NCI-H1417 (cell line): ENCODE measurements around the gene SLC29A2.
"Not testable (repeated sequence)": the region's sequence is repeated elsewhere in the genome, so short reads cannot be mapped to it uniquely, and the experiment has no call there.

Experiments used
- DNase-seq, 3 experiments: peaks; one replicate each; lab custom pipeline; 2025; lab: John Stamatoyannopoulos, UW

SLC29A2 gene

DNA sequence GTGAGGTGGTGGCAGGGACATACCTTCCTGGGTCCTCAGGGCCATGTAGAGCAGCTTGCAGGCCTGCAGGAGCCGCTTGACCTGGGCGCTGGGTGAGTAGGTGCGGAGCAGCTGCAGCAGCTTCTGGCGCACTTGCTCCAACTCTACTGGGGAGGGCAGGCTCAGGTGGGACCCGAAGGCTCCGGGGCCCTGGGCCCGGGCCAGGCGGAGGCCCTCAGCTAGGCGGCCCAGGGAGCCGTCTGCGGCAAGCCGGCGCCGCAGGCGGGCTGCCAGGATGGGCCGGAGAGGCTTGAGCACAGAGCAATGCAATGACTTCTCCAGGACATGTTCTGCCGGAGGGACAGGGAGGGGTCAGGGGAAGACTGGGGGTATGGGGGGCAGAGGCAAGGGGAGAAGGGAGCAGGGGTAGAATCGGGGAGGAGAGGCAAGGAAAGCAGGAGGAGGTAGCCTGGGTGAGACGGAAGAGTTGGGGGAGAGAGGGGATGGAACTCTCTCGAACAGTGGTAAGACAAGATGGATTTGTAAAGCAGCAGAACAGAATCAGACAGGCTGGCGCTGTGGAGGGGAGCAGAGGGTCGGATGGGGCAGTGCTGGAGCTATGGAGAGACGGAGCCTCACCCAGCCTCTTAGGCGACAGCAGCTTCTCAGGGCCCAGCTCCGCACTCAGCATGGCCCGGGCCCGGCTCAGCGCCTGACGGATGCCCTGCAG lies 37.5 kb downstream of the SLC29A2 start:
- no peak for DNase-seq

DNA sequence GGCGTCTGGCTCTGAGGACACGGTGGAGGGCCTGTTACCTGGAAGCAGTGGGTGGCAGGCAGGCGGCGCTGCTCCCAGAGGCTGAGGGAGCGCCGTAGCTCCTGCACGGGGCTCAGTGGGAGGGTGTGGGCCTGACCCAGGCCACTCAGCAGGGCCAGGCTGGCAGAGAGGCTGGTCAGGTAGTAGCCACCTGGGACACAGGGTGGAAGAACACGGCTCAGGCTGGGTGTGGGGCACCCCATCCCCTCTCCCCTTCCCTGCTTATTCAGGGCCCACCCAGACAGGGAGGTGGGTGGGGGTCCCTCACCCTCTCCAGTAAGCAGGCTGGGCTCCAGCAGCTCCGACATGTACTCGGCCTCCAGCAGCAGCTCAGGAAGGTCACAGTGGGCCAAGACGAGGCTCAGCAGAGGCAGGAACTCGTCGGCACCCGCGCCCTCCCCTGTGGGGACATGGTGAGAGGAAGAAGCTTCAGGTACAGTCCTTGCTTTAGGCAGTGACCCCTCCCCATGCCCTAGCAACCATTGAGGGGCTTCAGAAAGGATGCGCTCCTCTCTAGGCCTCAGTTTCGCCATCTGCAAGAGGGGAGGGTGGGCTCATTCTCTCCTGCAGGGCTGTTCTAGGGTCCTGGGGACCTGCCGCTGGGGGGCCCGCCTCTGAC lies 38.2 kb downstream of the SLC29A2 start:
- DNase-seq = no peak

DNA sequence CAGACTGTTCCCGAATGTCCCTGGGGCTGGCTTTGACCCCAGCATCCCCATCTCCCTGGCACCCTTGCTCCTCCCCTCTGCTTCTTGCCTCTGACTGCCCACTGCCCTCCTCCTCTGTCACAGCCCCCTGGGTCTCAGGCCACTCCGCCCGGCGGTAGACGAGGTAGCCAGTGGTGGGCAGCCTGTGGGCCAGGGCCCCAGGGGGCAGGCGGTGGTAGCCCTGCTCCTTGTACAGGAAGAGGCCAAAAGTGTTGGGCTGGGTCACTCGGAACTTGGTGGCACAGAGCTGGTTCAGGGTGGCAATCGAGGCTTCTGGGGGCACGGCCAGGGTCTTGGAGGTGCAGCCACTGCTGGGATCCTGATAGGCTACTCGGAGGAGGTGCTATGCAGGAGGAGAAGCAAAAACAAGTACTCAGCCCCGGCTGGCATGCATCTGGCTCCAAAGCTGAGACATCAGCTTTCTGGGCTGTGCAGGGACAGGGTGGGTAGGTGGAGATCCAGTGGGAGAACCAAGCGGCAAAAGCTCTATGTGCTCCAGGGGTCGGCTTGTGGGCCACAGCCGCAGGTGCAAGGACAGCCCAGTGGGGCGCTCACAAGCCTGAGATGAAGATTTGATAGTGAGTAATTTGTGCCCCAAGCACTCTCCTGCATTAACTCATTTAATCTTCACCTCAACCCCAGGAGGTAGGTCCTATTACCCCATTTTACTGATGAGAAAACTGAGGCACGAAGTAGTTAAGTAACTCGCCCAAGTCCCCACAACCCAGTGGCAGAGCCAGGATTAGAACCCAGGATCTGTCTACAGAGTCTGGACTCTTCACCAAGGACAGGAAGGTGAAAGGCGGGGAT lies 39.0 kb downstream of the SLC29A2 start:
- DNase-seq = no peak

DNA sequence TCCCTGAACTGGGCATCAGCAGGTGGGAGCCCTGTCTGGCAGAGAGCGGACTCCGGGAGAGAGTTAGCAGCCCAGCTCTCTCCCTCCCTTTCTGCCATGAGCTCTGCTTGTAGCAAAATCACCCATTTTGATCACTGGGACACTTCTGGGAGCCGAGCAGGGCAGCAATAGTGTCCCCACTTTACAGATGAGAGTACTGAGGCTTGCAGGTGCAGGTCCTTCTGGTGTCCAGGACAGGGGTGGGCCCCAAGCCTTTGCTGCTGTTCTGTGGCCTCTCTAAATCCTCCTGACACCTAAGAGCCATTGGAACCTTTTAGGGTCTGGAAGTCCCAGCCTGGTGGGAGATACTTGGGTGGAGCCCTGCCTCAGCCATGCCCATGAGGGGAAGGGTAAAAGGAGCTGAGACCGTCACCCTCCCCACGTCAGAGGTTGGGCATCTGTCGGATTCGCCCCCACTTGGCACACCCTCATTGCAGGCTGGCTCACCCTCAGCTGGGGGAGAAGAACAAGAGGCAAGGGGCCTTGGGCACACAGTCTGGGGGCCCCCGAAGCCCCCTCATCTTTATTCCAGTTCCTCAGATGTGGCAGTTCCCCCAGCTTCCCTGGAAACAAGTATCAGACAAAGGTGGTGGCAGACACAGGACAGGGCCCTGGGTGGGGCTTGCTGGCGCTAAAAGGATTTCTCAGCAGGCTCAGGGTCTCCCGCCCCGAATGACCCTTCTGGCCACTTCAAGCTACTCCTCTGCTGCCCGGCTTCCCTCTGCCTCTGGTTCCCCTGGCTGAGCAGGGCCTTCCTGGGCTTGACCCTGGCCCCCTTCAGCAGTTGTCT lies 39.8 kb downstream of the SLC29A2 start:
- no peak for DNase-seq

DNA sequence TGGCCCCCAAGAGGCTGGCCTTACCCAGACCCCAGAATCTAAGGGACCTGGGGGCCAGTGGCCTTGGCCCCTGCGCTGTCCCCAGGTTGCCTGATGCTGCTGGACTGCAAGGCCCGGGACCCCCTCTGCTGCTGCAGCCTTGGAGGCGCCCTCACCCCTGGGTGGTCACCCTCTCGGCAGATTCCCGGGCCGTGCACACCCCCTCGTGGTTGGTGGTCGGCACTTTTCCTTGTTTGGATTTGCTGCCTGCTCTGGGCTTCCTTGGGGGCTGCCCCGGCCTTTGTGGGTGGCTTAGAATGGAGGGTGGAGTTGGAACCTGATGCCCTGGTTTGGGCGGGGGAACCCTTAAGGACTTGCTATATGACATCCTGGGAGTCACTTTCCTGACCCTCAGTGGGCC lies 40.6 kb downstream of the SLC29A2 start:
- no peak for DNase-seq

DNA sequence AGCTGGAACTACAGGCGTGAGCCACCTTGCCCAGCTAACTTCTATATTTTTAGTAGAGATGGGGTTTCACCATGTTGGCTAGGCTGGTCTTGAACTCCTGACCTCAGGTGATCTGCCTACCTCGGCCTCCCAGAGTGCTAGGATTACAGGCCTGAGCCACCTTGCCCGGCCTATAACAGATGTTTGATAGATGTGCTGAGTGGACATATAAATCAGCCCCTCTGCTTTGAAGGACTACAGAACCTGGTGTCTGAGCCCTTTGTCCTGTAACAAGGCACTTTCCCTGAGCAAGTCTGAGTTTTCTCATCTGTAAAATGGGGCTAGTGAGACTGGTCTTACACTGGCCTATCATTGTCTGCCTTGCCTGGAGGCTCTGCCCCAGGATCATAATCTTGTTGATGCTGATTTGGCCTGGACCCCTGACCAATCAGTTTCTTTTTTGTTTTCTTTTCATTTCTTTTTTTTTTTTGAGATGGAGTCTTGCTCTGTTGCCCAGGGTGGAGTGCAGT lies 42.3 kb downstream of the SLC29A2 start:
- DNase-seq = no peak

DNA sequence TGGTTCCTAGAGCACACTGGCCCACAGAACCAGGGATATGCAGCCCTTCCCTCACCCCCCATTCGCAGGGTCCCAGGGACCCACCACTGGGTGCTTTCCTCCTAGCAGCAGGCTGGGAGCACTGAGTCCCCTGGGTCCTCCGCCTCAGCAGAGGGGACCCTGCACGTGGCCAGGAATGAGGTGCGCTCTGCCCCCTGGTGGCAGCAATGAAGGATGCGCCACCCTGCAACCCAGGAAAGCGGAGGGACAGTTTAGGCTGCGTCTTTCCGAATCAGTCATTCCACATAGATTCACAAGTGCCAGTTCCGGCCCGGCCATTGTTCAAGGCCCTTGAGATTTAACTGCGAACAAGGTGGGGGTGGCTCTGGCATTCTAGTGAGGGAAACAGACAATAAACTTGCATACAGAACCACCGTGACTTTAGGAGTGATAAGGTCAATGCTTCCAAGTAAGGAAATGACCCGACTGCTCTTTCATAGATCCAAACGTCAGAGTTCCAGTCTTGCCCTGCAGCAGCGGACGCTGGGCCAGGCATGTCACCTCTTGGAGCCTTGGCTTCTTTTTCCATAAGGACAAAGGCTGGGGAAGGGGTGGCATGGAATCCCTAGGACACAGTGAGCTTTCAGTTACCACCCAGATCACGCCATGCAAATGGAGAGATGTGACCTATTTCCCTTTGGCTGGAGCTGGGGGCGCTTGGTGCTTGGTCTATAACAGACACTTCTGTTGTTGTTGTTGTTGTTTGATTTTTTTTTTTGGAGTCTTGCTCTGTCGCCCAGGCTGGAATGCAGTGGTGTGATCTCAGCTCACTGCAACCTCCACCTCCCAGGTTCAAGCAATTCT lies 43.0 kb downstream of the SLC29A2 start:
- DNase-seq = peak; percentile 68 to 81 (median 69)

DNA sequence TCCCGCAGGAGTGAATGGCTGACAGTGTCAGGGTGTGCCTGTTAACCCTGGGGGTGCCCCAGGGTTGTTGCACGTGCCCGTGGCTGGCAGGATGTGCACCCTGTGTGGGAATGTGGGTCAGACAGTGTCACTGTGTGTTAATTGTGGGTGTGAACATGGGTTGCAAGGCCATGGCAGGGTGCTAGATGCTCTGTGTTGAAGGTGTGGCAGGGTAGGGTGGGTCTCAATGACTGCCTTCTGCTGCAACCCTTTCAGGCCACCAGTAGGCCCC lies 43.6 kb downstream of the SLC29A2 start:
- no peak for DNase-seq

DNA sequence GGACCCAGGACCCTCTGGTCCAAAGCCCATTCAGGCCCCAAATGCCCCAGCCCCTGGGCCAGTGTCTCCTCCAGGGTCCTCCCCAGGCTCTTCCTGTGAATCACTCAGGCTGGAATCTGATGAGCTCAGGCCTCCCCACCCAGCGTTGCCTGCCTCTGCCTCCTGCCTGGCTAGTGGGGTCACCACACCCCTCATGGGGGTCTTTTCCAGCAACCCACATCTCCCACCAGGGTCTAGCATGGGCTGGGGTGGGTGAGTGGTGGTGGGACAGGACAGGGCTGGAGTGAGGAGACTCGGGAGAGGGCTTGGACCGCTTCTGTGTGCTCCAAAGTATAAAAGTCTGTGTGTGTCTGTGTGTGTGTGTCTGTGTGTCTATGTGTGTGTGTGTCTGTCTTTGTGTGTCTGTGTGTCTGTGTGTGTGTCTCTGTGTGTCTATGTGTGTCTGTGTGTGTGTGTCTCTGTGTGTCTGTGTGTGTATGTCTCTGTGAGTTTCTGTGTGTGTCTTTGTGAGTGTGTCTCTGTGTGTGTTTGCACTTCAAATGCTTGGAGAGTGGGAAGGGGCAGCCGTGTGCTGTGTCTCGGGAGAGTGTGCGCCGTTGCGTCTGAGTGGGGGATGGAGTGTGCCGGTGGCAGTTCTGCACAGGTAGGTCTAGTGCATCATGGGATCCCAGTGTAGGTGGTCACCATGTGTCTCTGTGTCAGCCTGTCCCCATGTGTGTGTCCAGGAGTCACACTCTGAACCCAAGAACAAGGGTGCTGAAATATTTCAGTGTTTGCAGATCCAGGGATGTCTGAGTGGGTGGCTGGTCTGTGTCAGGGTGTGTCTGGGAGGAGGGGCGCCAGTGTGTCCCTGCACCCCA lies 44.2 kb downstream of the SLC29A2 start:
- DNase-seq = no peak

DNA sequence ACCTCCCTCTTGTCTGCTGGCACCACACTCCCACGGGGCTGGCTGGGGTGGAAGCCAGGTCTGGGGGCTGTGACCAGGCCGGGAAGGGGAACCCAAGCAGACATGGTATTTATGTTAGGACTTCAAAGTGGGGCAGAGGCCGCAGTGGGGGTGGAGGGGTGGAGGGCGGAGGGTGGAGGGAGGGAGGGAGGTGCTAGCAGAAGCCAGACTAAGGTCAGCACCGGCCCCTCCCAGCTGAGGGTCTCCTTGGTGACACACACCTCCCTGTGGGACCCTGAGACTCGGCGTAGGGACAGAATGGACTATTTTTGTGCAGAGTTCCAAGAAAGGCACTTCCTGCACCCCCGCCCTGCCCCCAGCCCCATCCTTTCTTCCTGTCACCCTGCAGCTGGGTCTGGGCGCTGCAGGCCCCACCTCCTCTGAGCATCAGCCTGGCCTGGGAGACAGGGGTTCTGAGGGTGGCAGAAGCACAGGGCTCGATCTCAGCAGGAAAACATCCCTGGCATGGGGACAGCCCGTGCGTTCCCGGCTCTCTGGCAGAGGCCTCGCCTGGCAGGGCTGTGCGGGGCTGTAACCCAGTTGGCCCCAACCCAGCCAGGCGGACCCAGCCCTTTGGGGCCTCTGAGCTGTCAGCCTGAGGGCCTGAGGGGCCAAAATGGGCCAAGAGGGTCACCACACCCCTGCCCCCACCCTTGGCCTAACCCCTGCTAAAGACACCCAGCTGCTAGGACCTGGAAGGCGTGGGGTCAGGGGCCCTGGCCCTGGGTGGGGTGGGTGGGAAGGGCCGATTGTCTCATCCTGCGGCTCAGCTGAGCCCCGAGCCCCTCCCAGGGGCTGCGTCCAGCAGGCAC lies 45.1 kb downstream of the SLC29A2 start:
- DNase-seq = no peak

DNA sequence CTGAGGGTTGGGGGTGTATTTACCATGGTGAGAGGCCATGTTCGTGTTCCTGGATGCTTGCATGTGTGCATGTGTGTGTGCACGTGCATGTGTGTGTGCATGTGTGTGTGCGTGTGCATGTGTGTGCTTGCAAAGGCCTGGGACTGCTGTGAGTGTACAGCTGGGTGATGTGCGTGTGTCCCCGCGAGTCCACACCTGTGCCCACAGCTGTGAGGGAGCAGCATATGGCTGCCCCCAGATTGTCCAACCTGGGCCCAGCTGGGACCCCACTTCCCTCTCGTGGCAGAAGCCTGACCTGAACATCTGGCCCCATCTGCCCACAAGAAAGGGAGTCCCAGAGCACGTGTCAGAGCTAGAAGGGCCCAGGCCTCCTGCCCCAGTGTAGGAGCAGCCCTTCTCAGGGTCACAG lies 46.3 kb downstream of the SLC29A2 start:
- DNase-seq = no peak

DNA sequence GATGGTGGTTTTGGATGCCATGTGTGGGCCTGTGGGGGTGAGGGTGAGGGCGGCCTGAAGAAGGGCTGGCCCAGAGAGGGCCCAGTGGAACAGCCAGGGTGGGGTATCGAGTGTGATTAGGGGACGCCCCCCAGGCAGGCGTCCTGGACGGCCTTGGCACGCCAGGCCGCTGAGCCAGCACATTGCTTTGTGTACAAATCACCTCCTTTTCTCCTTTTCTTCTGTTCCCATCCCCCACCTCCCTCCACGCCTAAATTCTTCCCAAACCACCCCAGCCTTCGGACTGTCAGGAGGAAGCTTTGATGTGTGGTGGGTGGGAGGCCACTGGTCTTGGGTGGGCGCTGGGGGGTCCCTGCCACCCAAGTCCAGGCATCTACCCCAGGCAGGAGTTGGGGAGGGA lies 46.9 kb downstream of the SLC29A2 start:
- no peak for DNase-seq

DNA sequence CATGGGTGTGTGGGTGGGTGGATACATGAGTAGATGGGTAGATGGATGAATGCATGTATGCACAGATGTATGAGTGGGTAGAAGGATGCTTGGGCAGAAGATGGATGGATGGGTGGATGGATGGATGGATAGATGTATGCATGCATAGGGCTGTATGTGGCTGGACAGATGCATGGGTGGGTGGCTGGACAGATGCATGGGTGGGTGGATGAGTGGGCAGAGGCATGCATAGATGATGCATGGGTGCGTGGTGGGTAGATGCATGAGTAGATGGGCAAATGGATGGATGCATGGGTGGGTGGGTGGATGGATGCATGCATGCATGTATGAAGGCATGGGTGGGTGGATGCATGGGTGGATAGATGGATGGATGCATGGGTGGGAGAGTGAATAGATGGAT lies 47.9 kb downstream of the SLC29A2 start:
- no peak for DNase-seq

DNA sequence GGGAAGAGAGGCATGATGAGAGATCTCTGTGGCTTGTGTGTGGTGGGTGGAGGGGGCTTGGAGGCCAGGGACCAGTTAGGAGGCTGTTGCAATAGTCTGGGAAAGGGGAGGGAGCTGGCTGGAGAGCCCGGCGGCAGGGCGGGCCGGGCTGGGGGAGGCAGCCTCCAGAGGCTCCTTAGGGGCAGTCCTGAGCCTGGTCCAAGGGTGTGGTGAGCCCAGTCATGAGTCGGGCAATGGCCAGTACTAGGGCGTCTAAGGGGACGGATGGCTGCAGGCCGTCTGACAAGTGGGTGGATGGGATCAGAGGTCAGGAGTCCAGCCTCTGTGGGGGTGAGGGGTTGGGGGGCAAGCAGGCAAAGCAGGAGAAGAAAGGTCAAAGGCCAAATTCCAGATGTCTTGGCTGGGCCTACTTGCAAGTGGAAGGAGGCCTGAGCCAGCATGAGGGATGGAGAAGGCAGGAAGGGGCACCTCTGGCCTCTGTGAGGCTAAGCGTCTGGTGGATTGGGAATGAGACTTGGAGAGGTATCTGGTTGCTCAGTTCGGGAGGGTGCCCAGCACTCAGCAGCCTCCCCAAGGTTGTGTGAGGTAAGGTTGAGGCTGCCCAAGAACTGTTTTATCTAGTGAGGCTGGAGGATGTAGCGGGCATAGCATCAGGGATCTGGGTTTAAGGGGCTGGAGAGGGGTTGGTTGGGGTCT lies 48.7 kb downstream of the SLC29A2 start:
- no peak for DNase-seq

DNA sequence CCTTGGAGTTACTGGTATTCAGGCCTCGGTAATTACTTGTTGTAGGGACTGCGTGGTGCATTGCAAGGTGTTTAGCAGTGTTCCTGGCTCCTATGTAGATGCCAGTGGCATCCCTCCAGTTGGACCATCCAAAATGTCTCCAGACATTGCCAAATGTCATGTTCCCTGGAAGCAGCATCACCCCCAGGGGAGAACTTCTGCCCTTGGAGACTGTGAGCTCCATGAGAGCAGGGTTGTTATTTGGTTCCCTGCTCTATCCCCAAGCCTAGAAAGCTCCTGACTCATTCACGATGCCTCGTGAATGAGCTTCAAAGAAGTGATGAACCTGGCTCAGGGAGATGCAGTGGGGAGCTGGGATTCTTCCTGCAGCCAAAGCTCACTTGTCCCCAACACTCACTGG lies 50.0 kb downstream of the SLC29A2 start:
- no peak for DNase-seq

DNA sequence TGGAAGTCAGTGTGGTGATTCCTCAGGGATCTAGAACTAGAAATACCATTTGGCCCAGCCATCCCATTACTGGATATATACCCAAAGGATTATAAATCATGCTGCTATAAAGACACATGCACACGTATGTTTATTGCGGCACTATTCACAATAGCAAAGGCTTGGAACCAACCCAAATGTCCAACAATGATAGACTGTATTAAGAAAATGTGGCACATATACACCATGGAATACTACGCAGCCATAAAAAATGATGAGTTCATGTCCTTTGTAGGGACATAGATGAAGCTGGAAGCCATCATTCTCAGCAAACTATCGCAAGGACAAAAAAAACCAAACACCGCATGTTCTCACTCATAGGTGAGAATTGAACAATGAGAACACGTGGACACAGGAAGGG lies 50.8 kb downstream of the SLC29A2 start:
- DNase-seq = not testable (repeated sequence)

DNA sequence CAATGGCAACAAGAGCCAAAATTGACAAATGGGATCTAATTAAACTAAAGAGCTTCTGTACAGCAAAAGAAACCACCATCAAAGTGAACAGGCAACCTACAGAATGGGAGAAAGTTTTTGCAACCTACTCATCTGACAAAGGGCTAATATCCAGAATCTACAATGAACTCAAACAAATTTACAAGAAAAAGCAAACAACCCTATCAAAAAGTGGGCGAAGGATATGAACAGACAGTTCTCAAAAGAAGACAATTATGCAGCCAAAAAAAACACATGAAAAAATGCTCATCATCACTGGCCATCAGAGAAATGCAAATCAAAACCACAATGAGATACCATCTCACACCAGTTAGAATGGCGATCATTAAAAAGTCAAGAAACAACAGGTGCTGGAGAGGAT lies 51.3 kb downstream of the SLC29A2 start:
- DNase-seq = not testable (repeated sequence)

DNA sequence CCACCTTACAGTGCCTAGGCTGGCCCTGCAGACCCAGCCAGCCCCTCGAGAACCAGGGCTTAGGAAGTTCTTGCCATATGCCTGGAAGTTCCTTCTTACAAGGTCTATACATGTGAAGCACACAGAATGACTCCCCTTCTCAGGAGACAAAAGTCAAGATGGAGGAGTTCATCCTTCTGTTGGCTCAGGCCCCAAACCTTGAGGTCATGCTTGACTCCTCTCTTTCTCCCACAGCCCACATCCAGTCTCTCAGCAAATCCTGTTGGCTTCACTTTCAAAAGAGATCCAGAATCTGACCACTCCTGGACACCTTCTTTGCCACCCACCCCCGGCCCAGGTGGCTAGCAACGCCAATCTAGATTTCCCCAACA lies 53.0 kb downstream of the SLC29A2 start:
- DNase-seq = no peak
